ENCODE results near the gene CPM.
A peak's percentile ranks its signal among the peaks of the same experiment; 100 is the strongest.

The CPM gene

GRCh38 chr12:68963856-68964745, 31.1 kb upstream of the CPM start:
- H3K27me3 ChIP-seq (ENCODE audit: insufficient read depth, poor library complexity, severe bottlenecking) = no peaks in the 10 kb centered on the region
- DNase-seq (ENCODE audit: low read depth in 1 of 2, low spot score in 1 of 2) = no peak
- H3K27ac ChIP-seq (replicated peaks) = peak overlapping the region; percentile 81
- TF ChIP-seq SPI1 (IDR thresholded peaks at IDR 0.05; ENCODE audit: borderline replicate concordance, low read depth) = peak; percentile 29; the same call in 1 of the 2 replicates
- no peak for TF ChIP-seq POLR2AphosphoS5 (IDR thresholded peaks at IDR 0.05; ENCODE audit: low read depth)
- no peak for TF ChIP-seq REST (IDR thresholded peaks at IDR 0.05; ENCODE audit: insufficient replicate concordance, low read depth)
- TF ChIP-seq, protein P1, sequence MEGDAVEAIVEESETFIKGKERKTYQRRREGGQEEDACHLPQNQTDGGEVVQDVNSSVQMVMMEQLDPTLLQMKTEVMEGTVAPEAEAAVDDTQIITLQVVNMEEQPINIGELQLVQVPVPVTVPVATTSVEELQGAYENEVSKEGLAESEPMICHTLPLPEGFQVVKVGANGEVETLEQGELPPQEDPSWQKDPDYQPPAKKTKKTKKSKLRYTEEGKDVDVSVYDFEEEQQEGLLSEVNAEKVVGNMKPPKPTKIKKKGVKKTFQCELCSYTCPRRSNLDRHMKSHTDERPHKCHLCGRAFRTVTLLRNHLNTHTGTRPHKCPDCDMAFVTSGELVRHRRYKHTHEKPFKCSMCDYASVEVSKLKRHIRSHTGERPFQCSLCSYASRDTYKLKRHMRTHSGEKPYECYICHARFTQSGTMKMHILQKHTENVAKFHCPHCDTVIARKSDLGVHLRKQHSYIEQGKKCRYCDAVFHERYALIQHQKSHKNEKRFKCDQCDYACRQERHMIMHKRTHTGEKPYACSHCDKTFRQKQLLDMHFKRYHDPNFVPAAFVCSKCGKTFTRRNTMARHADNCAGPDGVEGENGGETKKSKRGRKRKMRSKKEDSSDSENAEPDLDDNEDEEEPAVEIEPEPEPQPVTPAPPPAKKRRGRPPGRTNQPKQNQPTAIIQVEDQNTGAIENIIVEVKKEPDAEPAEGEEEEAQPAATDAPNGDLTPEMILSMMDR (IDR thresholded peaks at IDR 0.05; ENCODE audit: insufficient read depth, low read length) = no peak
- no peak for TF ChIP-seq GABPA (IDR thresholded peaks at IDR 0.05; ENCODE audit: low read depth)
- H3K4me3 ChIP-seq (replicated peaks; ENCODE audit: insufficient read depth, low read length) = no peak overlapping the region

GRCh38 chr12:68962877-68963855, 30.2 kb upstream of the CPM start:
- Histone ChIP-seq H3K4me3 (replicated peaks; ENCODE audit: insufficient read depth, low read length) (no peak overlapping the region), H3K27ac (replicated peaks) (peak overlapping the region; percentile 81), H3K27me3 (ENCODE audit: insufficient read depth, poor library complexity, severe bottlenecking) (no peaks in the 10 kb centered on the region)
- peak; percentile 74 to 79 for DNase-seq (ENCODE audit: low read depth in 1 of 2, low spot score in 1 of 2)
- TF ChIP-seq POLR2AphosphoS5 (IDR thresholded peaks at IDR 0.05; ENCODE audit: low read depth) (peak; percentile 18; the same call in 1 of the 2 replicates), REST (IDR thresholded peaks at IDR 0.05; ENCODE audit: insufficient replicate concordance, low read depth) (no peak), SPI1 (IDR thresholded peaks at IDR 0.05; ENCODE audit: borderline replicate concordance, low read depth) (no peak), GABPA (IDR thresholded peaks at IDR 0.05; ENCODE audit: low read depth) (no peak)
- TF ChIP-seq, protein P1 (IDR thresholded peaks at IDR 0.05; ENCODE audit: insufficient read depth, low read length) = no peak

DNA sequence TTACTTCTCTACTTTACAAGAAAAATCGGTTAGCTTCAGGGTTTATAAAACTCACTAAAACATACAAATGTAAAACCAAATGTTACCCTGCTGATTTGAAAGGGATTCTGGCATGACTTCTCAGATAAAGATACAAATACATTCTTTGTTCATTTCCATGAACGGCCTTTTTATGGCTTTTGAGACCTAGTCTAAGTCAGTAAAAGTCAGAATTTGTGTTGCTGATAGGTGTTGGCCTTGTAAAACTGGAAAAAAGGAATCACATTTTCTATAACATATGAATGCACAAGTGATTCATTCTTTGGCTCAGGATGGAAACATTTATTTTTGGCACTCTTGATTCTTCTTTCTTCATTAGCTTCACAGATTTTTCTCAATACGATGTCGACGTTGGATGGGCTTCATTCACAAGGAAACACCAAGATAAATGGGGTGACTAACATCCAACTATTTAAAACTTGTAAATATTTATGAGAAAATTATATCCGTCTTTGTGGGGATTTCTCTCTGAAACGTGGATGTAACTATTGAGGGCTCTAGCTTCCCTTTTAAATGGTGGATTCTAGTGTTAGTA, 27.0 kb upstream of the CPM start:
- TF ChIP-seq SPI1 (IDR thresholded peaks at IDR 0.05; ENCODE audit: borderline replicate concordance, low read depth) (no peak), REST (IDR thresholded peaks at IDR 0.05; ENCODE audit: insufficient replicate concordance, low read depth) (no peak), GABPA (IDR thresholded peaks at IDR 0.05; ENCODE audit: low read depth) (no peak), POLR2AphosphoS5 (IDR thresholded peaks at IDR 0.05; ENCODE audit: low read depth) (no peak)
- TF ChIP-seq, protein P1 (IDR thresholded peaks at IDR 0.05; ENCODE audit: insufficient read depth, low read length) = no peak
- no peak for DNase-seq (ENCODE audit: low read depth in 1 of 2, low spot score in 1 of 2)
- no peaks in the 10 kb centered on the region for H3K27me3 ChIP-seq (ENCODE audit: insufficient read depth, poor library complexity, severe bottlenecking)
- H3K4me3 ChIP-seq (replicated peaks; ENCODE audit: insufficient read depth, low read length) = no peak overlapping the region
- H3K27ac ChIP-seq (replicated peaks) = no peak overlapping the region

Measured in HL-60 (cell line).